Measurements from ENCODE around the gene CCNH.

Gene CCNH

DNA sequence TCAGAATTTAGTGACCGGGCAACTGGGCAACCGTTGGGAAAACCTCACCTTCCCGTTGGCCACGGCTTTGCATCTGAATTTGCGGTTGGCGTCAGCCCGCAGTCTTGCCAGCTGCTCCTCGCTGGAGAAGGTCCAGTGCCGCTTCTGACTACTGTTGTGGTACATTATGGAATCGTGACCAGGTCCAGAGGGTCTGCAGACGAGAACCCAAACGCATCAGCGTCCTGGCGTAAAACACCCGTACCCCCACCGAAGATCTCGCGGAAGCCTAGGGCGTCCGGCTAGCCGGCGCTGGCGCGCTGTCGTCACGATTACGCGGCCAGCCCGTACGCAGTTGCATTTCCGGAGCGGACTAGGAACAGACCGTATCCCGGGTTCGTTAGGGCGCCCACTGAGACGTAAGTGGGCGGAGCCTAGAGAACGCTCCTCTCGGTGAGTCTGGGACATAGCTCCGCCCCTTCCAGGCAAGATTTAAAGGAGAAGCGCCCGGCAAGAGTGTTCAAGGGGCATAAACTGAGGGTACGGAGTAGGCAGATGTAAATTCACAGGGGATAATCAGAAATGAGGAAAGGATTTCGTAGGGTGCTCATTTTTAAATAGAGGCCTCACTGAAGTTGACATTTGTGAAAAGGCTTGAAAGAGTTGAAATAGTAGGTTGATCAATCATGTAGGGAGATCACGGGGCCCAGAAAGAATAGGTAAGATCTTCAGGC lies at the start of gene CCNH:
Gene CCNH, minus strand, starts transcription at position 301 of the 713 bp plus-strand sequence. Its CDS starts 136 bp downstream, at position 165.
- peak; percentile 99 for DNase-seq (ENCODE audit: low read depth)

DNA sequence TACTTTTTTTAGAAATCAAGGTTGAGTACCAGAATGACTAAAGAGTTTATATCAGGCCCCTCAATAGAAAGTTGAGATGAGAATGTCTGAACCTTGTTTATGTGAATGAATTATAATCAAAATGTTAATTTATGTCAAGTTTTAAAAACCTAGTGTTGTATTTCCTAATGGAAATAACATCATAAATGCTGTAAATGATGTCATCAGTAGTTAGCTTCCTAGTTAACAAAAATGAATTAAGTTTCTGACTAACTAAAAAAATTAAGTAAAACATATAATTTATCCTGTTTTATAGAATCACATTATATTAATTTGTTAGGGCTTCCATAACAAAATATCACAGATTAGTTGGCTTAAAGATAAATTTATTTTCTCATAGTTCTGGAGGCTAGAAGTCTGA lies 45.0 kb upstream of the CCNH start:
- DNase-seq (ENCODE audit: low read depth): no peak

DNA sequence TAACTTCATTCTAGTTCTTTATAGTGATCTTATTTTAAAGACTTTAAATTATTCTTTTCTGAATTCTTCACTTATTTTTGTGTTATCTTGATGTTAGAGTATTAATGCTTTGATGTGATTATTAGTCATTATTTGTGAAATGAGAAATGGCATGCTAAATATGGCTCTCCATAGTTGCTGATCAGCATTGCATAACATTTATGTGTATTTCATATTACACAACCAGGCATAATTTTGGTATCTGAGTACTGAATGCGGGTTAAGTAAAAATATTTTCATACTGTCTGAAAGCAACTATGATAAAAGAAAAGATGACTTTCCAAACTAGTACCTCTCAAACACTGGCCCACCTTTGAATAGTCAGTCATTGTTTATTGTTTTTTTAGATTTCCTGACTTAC lies 41.1 kb upstream of the CCNH start:
- DNase-seq (ENCODE audit: low read depth): no peak

DNA sequence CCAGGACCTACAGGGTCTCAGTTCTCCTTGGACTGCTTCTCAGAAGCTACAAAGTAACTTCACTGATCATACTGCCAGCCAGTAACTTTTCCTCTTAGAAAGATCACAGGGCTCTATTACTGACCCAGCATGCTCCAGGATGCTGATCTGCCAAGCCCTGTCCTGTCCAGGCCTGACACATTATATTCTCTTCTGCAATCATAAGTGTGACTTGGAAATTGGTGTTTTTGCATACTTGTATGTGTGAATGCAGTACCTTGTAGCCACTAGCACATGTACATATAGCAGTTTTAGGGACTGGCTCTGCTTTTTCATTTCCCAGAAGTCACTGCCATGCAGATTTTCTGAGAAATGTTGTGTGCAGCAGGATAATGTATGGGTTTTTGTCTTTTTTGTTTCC lies 40.1 kb upstream of the CCNH start:
- DNase-seq (ENCODE audit: low read depth): no peak

GRCh38 chr5:87442419-87442818 lies 29.7 kb upstream of the CCNH start:
- DNase-seq (ENCODE audit: low read depth): no peak

DNA sequence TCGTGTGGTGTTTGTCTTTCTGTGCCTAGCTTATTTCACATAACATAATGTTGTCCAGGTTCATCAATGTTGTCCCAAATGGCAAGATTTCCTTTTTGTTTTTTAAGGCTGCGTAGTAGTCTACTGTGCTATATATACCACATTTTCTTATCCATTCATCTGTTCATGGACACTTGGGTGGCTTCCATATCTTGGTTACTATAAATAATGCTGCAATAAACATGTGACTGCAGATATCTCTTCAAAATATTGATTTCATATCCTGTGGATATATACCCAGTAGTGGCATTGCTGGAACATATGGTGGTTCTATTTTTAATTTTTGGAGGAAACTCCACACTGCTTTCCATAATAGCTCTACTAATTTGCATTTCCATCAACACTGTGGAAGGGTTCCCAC lies 25.5 kb upstream of the CCNH start:
- DNase-seq (ENCODE audit: low read depth): no peak

- DNase-seq (ENCODE audit: low read depth): no peak
Measured at GRCh38 chr5:87437724-87438123, 25.0 kb upstream of the CCNH start.

GRCh38 chr5:87435144-87435694 lies 22.5 kb upstream of the CCNH start:
- DNase-seq (ENCODE audit: low read depth): no peak

DNA sequence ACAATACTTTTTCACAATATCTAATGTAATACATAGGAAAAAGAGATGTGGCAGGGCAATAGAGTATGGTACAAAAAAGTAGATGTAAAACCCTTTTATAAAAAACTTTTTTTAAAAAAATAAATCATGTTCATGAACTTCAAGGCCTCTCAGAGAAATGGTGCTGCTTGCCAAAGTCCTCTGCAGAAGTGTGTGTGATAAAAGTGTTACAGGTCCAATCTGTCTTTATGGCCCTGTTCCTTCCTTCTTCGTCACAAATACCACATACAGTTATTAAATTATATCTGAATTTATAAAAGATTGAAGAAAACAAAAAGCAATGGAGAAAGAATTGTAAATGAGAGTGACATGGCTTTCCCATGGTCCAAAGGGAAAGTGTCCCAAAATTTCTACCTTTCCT lies 21.7 kb upstream of the CCNH start:
- DNase-seq (ENCODE audit: low read depth): no peak

DNA sequence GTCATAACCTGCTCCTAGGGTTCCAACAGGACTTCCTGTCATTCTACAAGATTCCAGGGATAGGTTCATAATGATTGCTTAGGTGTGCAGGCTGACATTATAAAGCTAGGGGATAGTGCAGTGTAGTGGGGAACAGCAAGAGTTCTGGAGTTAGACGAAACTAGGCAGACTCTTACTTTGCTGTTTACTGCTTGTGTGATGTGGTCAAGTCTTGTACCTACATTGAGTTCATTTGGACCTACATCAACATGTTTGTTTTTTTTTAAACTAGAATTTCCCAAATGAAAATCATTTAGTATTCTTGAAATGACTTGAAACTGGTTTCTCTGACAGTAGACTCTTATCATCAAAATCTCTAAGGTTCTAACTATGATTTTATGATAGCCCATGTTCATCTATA lies 21.2 kb upstream of the CCNH start:
- DNase-seq (ENCODE audit: low read depth): no peak

DNA sequence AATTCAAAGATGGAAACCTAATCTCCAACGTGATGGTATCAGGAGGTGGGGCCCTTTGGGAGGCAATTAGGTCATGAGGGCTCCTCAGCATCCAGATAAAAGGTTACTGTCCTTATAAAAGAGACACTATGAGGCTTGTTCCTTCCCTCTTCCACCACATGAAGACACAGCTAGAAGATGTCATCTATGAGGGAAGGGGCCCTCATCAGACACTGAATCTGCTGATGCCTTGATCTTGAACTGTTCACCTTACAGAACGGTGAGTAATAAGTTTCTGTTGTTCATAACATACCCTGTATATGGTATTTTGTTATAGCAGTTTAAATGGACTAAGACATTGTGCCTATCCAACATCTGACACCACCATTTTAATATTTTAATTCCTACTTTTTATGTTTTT lies 19.7 kb upstream of the CCNH start:
- no peak for DNase-seq (ENCODE audit: low read depth)

DNA sequence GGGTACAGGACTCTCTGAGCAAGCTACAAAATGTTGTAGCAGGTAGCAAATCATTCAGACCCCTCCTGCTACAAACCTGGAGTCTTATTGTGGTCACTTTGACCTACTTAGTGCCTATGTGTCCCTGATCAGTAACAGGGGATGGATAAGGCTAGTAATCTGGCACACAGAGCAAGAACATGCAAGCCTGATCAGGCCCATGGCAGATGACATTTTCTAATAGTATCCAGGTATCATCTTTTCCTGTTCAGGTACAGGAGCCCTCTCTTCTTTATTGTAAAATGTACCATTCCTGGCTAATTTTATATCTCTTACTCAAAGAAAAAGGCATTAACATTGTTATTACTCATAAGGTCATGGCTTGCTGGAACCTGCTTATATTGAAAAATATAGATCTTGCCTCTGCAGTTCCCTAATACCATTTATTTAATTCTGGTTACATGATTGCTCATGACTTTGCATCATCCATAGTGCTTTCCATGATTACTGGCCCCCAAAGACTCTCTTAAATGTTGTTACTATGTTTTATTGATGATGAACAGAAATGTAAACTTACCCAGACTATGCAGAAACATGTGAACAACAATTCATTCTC lies 18.2 kb upstream of the CCNH start:
- no peak for DNase-seq (ENCODE audit: low read depth)

- DNase-seq (ENCODE audit: low read depth): no peak
Measured at GRCh38 chr5:87423755-87424154, 11.0 kb upstream of the CCNH start.

- no peak for DNase-seq (ENCODE audit: low read depth)
Measured at GRCh38 chr5:87421307-87421706, 8.6 kb upstream of the CCNH start.

DNA sequence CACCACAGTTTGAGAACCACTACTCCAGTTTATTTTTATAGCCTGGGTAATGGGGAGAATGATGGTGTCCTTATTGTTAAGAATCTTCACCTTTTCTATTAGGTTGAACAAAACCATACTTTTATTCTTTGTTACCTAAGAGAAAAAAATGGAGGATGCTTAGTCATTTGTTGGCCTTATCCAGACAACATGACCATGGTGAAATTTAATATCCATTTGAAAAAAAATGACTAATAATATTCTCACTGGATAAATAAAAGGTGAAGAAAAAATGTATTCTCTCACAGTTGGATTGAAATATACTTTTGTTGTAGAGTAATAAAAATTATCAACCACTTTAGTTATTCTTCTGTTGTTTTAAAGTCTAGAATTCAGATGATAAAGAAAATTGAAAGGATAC lies 5.8 kb upstream of the CCNH start:
- DNase-seq (ENCODE audit: low read depth): no peak

GRCh38 chr5:87413343-87413645 lies 564 bp upstream of the CCNH start:
- DNase-seq (ENCODE audit: low read depth): peak; percentile 21

DNA sequence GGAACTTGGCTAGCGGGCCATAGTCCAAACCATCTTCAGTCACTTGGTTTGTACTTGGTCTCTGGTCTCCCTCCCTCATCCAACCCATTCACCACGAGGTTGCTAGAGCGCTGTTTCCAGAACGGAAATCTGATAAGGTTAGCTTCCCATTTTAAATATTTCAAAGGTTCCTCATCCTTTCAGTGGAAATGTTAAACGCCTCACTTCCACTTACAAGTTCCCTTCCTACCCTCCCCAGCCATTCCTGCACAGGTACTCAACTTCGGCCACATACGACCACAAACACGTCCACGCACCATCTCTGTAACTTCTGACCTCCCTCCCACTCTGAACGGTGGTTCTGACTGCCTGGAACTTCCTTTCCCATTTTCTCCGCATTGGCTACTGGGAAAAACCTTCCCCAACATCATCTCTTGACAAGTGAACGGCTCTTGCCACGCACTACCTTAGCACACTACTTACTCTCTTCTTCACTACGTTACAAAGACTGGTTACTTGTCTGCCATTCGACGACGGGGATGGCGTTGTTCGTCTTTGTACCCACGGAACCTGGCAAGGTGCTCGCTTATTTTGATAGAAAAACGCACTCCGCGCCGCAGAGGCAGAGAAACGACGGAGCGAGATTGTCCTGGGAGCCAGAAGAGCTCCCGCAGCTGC lies 629 bp downstream of the CCNH start:
- peak; percentile 61 for DNase-seq (ENCODE audit: low read depth)

GRCh38 chr5:87411586-87411972 lies 1.2 kb downstream of the CCNH start:
- DNase-seq (ENCODE audit: low read depth): peak; percentile 29

GRCh38 chr5:87410931-87411330 lies 1.8 kb downstream of the CCNH start:
- DNase-seq (ENCODE audit: low read depth): peak; percentile 55

GRCh38 chr5:87408204-87408603 lies 4.5 kb downstream of the CCNH start:
- DNase-seq (ENCODE audit: low read depth): no peak

- DNase-seq (ENCODE audit: low read depth): no peak
Measured at GRCh38 chr5:87405472-87406155, 7.1 kb downstream of the CCNH start.

GRCh38 chr5:87404359-87404758 lies 8.4 kb downstream of the CCNH start:
- DNase-seq (ENCODE audit: low read depth): no peak

- DNase-seq (ENCODE audit: low read depth): no peak
Measured at GRCh38 chr5:87403899-87404298, 8.8 kb downstream of the CCNH start.

Measured in ELR (cell line).